Cardiac muscle cell (in vitro differentiated cells and primary cell): ENCODE data around the gene POU1F1. TPM values are rescaled to one million over a fixed set of nuclear protein-coding genes. Genes with fewer than 3 reads are reported as not detected.

Experiments
- DNase-seq, 2 donors: peaks; one replicate each; pipeline versions ENCODE4 v3.0.0 to v3.0.0-alpha.2; 2010 to 2017; ENCODE audit warnings: low read depth in 1 of 2, low spot score in 1 of 2
- H3K27ac ChIP-seq: fragments of 200-600 bp; sonication (generic); 2 replicates; pipeline ENCODE4 v1.5.1; 2016
- H3K27me3 ChIP-seq: fragments of 200-600 bp; sonication (generic); 2 replicates; pipeline ENCODE4 v1.6.0; 2016; ENCODE audit warnings: control low read depth
- H3K36me3 ChIP-seq: fragments of 200-600 bp; sonication (generic); 2 replicates; pipeline ENCODE4 v1.5.1; 2016; ENCODE audit warnings: control low read depth
- H3K4me1 ChIP-seq: fragments of 200-600 bp; sonication (generic); 2 replicates; pipeline ENCODE4 v1.8.1; 2017; ENCODE audit warnings: low read depth, mild to moderate bottlenecking, mixed run types
- H3K4me3 ChIP-seq: fragments of 200-600 bp; sonication (generic); 2 replicates; pipeline ENCODE4 v1.5.1; 2016; ENCODE audit warnings: mild to moderate bottlenecking
- H3K9me3 ChIP-seq: fragments of 200-600 bp; sonication (generic); 2 replicates; pipeline ENCODE4 v1.5.1; 2017; ENCODE audit warnings: low read depth, mild to moderate bottlenecking, control low read depth
- polyA plus RNA-seq: library from polyadenylated mRNA; unstranded; fragments of >200 nt; fragmentation: Nextera tagmentation; extraction: Ambion mirVana; gene quantifications from 2 replicates; pipeline ENCODE4 v1.2.1, GENCODE V29; 2016
- total RNA-seq: library from RNA; depleted of rRNA; stranded (reverse); fragments of >200 nt; gene quantifications from 2 replicates; pipeline ENCODE4 v1.2.3, GENCODE V29; 2016
- TF ChIP-seq, protein P1 (sequence below): IDR thresholded peaks from 2 replicates; pipeline ENCODE4 v1.5.1; 2012; ENCODE audit warnings: low read depth, mild to moderate bottlenecking, low read length

The POU1F1 gene
- total and polyA plus RNA-seq, 2 experiments from 2014 or later, result not detected

DNA sequence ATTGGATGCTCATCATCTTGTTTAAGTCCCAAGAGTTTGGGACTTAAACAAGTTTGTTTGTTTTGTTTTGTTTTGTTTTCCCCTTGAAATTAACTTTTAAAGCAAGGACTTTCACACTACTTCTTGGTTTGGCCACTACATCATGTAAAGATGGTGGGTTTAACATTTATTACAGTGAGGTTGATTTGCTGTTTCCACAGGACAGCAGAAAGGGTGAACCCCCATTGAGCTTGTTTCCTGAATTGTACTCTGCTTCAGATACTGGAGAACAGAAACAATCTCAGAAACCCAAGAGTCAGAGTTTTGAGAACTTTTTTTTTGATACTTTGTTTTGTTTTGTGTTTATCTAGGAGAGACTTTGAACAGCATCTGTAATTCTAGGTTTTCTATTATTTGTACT lies 6.7 kb downstream of the POU1F1 start:
- no peaks in the 10 kb centered on the region for H3K9me3 ChIP-seq
- H3K36me3 ChIP-seq, result no peaks in the 10 kb centered on the region
- H3K4me3 ChIP-seq, result no peak overlapping the region

DNA sequence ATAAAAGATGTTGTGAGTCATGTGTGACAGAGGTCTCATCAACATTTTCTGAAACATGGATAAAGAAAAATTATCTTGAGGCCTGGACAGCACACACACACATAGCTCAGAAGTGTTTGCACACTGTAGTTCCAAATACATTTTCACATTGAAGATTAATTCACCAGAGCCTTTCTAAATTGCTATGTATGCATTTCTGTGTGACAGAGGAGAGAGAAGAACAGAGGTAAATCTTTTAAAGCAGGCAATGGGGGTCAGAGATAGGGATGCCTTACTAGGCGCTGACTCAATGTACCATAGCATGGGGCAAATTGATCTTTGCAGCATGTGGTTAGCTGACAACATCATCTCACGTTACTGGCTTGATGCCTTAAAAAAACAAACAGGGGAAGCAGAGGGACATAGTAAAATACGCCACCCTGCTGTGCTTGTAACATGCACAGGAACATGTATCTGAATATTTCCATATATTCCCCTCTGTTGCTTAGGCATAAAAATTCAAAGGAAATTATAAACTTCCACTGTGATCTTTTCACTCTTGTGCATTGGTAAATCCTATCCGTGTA lies 7.7 kb downstream of the POU1F1 start:
- no peaks in the 10 kb centered on the region for H3K9me3 ChIP-seq
- no peak overlapping the region for H3K27ac ChIP-seq
- H3K4me1 ChIP-seq, result no peaks in the 10 kb centered on the region
- TF ChIP-seq, protein P1, sequence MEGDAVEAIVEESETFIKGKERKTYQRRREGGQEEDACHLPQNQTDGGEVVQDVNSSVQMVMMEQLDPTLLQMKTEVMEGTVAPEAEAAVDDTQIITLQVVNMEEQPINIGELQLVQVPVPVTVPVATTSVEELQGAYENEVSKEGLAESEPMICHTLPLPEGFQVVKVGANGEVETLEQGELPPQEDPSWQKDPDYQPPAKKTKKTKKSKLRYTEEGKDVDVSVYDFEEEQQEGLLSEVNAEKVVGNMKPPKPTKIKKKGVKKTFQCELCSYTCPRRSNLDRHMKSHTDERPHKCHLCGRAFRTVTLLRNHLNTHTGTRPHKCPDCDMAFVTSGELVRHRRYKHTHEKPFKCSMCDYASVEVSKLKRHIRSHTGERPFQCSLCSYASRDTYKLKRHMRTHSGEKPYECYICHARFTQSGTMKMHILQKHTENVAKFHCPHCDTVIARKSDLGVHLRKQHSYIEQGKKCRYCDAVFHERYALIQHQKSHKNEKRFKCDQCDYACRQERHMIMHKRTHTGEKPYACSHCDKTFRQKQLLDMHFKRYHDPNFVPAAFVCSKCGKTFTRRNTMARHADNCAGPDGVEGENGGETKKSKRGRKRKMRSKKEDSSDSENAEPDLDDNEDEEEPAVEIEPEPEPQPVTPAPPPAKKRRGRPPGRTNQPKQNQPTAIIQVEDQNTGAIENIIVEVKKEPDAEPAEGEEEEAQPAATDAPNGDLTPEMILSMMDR, result no peak
- peak in 1 of 2 donors; percentile 4 for DNase-seq
- H3K27me3 ChIP-seq, result no peaks in the 10 kb centered on the region
- no peak overlapping the region for H3K4me3 ChIP-seq
- no peaks in the 10 kb centered on the region for H3K36me3 ChIP-seq

More for the DNA sequence above, 6.7 kb downstream of the POU1F1 start:
- no peak for DNase-seq
- TF ChIP-seq, protein P1, result no peak
- no peaks in the 10 kb centered on the region for H3K4me1 ChIP-seq
- no peak overlapping the region for H3K27ac ChIP-seq
- no peaks in the 10 kb centered on the region for H3K27me3 ChIP-seq

DNA sequence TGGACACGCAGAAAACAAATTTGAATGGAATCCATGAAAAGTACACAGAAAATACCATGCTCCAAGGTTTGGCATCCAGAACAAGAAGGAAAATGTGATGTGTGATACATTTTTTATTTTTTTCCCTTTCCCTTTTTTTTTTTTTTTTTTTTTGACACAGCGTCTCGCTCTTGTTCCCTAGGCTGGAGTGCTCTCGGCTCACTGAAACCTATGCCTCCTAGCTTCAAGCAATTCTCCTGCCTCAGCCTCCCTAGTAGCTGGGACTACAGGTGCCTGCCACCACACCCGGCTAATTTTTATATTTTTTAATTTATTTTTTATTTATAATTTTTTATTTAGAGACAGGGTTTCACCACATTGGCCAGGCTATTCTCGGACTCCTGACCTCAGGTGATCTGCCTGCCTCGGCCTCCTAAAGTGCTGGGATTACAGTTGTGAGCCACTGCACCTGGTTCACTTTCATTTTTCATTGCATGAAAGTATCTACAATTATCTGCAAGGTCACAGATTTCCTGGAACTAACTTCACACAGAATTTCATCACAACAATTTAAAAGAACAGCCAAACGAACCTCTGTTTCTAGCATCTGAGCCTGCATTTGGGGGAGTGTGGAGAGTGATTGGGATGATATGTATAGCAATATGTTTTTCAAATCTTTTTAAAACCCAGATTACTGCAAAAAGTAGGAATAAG lies 8.3 kb downstream of the POU1F1 start:
- no peaks in the 10 kb centered on the region for H3K9me3 ChIP-seq
- H3K27ac ChIP-seq, result no peak overlapping the region

DNA sequence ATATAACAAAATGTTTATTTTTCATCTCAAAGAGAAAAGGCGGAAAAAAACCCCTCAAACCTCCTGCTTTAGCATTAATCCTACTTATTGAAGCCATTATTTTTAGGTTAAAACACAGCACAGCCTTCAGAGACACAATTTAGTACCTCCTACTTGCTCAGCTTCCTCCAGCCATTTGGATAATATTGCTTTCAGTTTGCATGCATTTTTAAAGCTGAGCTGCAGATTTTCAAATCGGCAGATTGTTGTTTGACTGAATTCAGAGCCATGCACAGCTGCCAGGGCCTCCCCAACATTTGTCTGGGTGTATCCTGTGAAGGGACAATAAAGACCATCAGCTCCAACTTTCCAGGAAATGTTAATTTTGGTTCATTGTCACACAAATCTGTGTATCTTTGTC lies 14.5 kb downstream of the POU1F1 start:
- Histone ChIP-seq H3K27ac (no peak overlapping the region), H3K4me1 (no peaks in the 10 kb centered on the region)
- TF ChIP-seq, protein P1, result no peak

More for the DNA sequence above, 8.3 kb downstream of the POU1F1 start:
- TF ChIP-seq, protein P1, result no peak
- Histone ChIP-seq H3K4me1 (no peaks in the 10 kb centered on the region), H3K27me3 (no peaks in the 10 kb centered on the region), H3K36me3 (no peaks in the 10 kb centered on the region), H3K4me3 (no peak overlapping the region)
- peak in 1 of 2 donors; percentile 3 for DNase-seq

DNA sequence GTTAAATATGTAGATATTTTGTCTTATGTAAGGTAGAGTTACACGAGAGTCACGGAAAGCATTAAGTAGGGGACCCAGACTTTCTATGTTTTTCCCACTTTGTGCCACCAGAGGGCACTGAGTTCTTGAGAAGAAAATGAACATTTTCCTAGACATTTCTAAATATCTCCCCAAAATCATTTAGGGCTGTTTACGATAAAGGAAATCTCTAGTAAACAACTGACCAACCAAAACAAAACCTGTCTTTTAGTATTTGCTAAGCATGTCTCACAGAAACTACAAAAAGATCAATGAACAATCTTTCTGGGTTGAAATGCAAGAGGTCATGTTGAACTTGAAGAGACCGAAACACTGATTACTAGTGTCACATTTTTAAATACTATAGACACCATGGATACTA lies 16.1 kb downstream of the POU1F1 start:
- Histone ChIP-seq H3K4me1 (no peaks in the 10 kb centered on the region), H3K27ac (no peak overlapping the region), H3K36me3 (peaks cover 3% of the 10 kb centered on the region), H3K9me3 (no peaks in the 10 kb centered on the region), H3K27me3 (no peaks in the 10 kb centered on the region), H3K4me3 (no peak overlapping the region)
- TF ChIP-seq, protein P1, result peak; percentile 77
- peak; percentile 63 to 67 for DNase-seq

More for the DNA sequence above, 14.5 kb downstream of the POU1F1 start:
- Histone ChIP-seq H3K36me3 (no peaks in the 10 kb centered on the region), H3K9me3 (no peaks in the 10 kb centered on the region), H3K4me3 (no peak overlapping the region), H3K27me3 (no peaks in the 10 kb centered on the region)
- DNase-seq, result no peak
